Memory B cell (primary cell): ENCODE measurements around the gene CCDC17.
A peak's percentile ranks its signal among the peaks of the same experiment; 100 is the strongest.

Source experiments
- ATAC-seq: fragments of 150-1000 bp; cut with Tn5 transposase; 2 replicates; pipeline ENCODE4 v1.10.0; 2021; ENCODE audit warnings: low read depth, mild to moderate bottlenecking, moderate library complexity
- DNase-seq, 2 donors: peaks; one replicate each; pipeline ENCODE4 v3.0.0; 2022; ENCODE audit warnings: low spot score in 2 of 2
- H3K27ac Mint-ChIP-seq: one replicate; pipeline ENCODE4 v1.8.0; 2022; ENCODE audit warnings: mild to moderate bottlenecking, moderate library complexity, mixed read lengths
- H3K27me3 Mint-ChIP-seq: one replicate; pipeline ENCODE4 v1.8.0; 2022; ENCODE audit warnings: mixed read lengths
- H3K36me3 Mint-ChIP-seq: one replicate; pipeline ENCODE4 v1.8.0; 2022; ENCODE audit warnings: mild to moderate bottlenecking, mixed read lengths
- H3K4me1 Mint-ChIP-seq: one replicate; pipeline ENCODE4 v1.8.0; 2022; ENCODE audit warnings: mixed read lengths
- H3K4me3 Mint-ChIP-seq: one replicate; pipeline ENCODE4 v1.8.0; 2022; ENCODE audit warnings: mild to moderate bottlenecking, moderate library complexity, mixed read lengths
- H3K9me3 Mint-ChIP-seq: one replicate; pipeline ENCODE4 v1.8.0; 2022; ENCODE audit warnings: mixed read lengths

The CCDC17 gene

DNA sequence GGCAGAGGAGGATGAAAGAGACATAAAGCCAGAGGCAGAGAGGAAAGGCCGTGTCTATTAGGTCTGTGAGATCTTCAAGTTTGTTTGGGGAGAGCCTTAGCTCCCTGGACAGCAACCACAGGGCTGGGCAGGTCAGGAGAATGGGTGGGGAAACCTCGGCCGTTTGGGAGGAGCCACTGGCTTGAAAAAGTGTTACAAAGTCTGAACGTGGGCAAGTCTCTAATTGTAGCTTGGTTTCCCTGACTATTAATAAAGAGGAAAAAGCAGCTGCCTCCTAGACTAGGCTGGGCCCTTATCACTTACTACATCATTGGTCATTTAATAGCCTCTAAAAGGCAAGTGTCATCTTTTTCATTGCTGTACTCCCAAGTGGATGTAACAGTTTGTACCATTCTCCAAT is at the start of gene CCDC17:
Gene CCDC17 (minus strand): TSS at position 83 of the 400 bp plus-strand sequence. CDS start 145 bp downstream, outside the sequence.
- Mint-ChIP-seq H3K27ac (no peak within 1 kb of the TSS), H3K27me3 (no peaks in the 10 kb centered on the region), H3K4me3 (no peak within 1 kb of the TSS), H3K4me1 (no peaks in the 10 kb centered on the region), H3K9me3 (no peaks in the 10 kb centered on the region), H3K36me3 (peaks cover 11% of the 10 kb centered on the region)
- no peak for ATAC-seq
- no peak for DNase-seq

- ATAC-seq (no peak), DNase-seq (no peak)
- Mint-ChIP-seq H3K36me3 (peaks cover 17% of the 10 kb centered on the region), H3K4me1 (peaks cover 41% of the 10 kb centered on the region), H3K9me3 (no peaks in the 10 kb centered on the region), H3K27me3 (no peaks in the 10 kb centered on the region), H3K4me3 (no peak overlapping the region), H3K27ac (peak overlapping the region; percentile 67)
These were observed 46.2 kb upstream of the CCDC17 start for GRCh38 chr1:45669859-45670655.

- H3K9me3 Mint-ChIP-seq = no peaks in the 10 kb centered on the region
- H3K27ac Mint-ChIP-seq = peak overlapping the region; percentile 67
- ATAC-seq (no peak), DNase-seq (no peak)
- H3K27me3 Mint-ChIP-seq = no peaks in the 10 kb centered on the region
- H3K4me3 Mint-ChIP-seq = no peak overlapping the region
- peaks cover 16% of the 10 kb centered on the region for H3K36me3 Mint-ChIP-seq
- H3K4me1 Mint-ChIP-seq = peaks cover 38% of the 10 kb centered on the region
These were observed 45.5 kb upstream of the CCDC17 start for GRCh38 chr1:45669379-45669778.

DNA sequence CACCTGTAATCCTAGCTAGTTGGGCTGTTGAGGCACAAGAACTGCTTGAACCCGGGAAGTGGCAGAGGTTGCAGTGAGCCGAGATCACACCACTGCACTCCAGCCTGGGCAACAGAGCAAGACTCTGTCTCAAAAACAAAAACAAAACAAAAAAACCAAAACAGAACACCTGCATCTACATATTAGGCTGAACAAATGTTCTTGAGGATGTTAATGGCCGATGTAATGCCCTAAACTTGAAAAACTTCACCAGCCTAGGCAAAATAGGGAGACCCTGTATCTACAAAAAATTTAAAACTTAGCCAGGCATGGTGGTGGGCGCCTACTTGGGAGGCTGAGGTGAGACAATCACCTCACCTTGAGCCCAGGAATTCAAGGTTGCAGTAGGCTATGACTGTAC is 44.7 kb upstream of the CCDC17 start:
- H3K4me3 Mint-ChIP-seq = no peak overlapping the region
- H3K9me3 Mint-ChIP-seq = no peaks in the 10 kb centered on the region
- H3K27me3 Mint-ChIP-seq = no peaks in the 10 kb centered on the region
- H3K36me3 Mint-ChIP-seq = peaks cover 16% of the 10 kb centered on the region
- peaks cover 37% of the 10 kb centered on the region for H3K4me1 Mint-ChIP-seq
- ATAC-seq (no peak), DNase-seq (no peak)
- no peak overlapping the region for H3K27ac Mint-ChIP-seq

DNA sequence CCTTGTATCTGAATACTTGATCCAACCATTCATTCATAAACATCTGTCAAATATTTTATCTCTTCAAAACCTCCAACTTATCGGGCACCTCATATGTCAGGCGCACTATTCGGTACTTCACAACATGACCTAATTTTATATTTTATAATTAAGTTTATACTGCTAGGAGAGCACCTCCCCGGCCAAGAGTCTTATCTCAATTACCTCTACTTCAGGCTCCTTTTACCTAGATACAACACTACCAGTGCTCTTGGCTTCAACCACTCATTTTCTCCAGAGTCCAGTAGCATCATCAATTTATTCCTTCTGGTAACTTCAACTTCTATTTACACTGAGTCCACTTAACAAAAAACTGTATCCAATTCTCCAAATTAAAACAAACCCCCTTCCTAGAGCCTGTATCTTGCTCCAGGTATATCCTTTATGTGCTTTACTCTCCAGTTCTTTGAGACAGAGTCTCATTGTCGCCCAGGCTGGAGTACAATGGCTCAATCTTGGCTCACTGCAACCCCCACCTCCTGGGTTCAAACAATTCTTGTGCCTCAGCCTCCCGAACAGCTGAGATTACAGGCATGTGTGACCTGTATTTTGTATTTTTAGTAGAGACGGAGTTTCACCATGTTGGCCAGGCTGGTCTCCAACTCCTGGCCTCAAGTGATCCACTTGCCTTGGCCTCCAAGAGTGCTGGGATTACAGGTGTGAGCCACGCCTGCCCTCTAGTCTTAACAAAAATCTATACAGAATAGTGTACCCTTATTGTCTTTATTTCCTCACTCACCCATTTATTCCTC is 43.7 kb upstream of the CCDC17 start:
- Mint-ChIP-seq H3K4me1 (peaks cover 34% of the 10 kb centered on the region), H3K27me3 (no peaks in the 10 kb centered on the region), H3K36me3 (peaks cover 12% of the 10 kb centered on the region), H3K4me3 (no peak overlapping the region), H3K27ac (peak overlapping the region; percentile 47), H3K9me3 (no peaks in the 10 kb centered on the region)
- no peak for ATAC-seq
- DNase-seq = no peak

DNA sequence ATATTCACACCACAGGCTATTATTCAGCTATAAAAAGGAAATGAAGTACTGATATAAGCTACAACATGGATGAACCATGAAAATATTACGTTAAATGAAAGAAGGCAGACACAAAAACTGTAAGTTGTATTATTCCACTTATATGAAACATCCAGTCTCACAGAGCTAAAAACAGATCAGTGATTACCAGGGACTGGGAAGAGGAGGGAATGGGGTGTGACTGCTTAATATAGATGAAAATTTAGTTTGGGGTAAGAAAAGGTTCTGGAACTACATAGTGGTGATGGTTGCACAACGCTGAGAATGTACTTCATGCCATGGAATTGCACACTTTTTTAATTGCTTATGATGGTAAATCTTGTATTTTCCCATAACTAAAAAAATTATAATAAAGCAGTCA is 43.0 kb upstream of the CCDC17 start:
- Mint-ChIP-seq H3K4me3 (no peak overlapping the region), H3K27ac (peak overlapping the region; percentile 47), H3K27me3 (no peaks in the 10 kb centered on the region), H3K36me3 (peaks cover 11% of the 10 kb centered on the region), H3K9me3 (no peaks in the 10 kb centered on the region), H3K4me1 (peaks cover 34% of the 10 kb centered on the region)
- ATAC-seq (no peak), DNase-seq (no peak)

GRCh38 chr1:45660336-45660735 is 36.5 kb upstream of the CCDC17 start:
- H3K4me3 Mint-ChIP-seq = no peak overlapping the region
- no peaks in the 10 kb centered on the region for H3K27me3 Mint-ChIP-seq
- ATAC-seq (no peak), DNase-seq (no peak)
- peaks cover 9% of the 10 kb centered on the region for H3K4me1 Mint-ChIP-seq
- H3K9me3 Mint-ChIP-seq = no peaks in the 10 kb centered on the region
- peaks cover 23% of the 10 kb centered on the region for H3K36me3 Mint-ChIP-seq
- no peak overlapping the region for H3K27ac Mint-ChIP-seq

GRCh38 chr1:45659222-45659621 is 35.4 kb upstream of the CCDC17 start:
- peaks cover 6% of the 10 kb centered on the region for H3K4me1 Mint-ChIP-seq
- no peaks in the 10 kb centered on the region for H3K9me3 Mint-ChIP-seq
- peaks cover 24% of the 10 kb centered on the region for H3K36me3 Mint-ChIP-seq
- DNase-seq (no peak), ATAC-seq (no peak)
- H3K4me3 Mint-ChIP-seq = no peak overlapping the region
- H3K27ac Mint-ChIP-seq = no peak overlapping the region
- H3K27me3 Mint-ChIP-seq = no peaks in the 10 kb centered on the region

DNA sequence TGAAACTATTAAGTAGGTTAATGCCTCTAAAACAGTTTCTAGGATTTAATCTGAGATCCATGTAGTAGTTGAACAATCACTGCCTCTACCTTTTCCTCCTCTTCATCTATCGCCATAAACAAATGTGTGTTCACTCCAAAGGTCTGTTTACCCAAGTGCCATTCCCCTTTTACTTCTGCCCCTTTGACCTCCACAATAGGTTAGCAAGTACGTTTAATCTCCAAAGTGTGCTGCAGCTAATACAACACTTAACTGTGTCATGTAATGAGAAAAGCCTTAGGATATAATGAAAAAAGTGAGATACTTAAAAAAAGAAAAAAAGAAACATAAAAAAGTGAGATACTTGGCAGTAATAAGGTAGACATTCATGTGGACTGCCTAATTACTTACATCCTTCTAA is 34.3 kb upstream of the CCDC17 start:
- H3K27me3 Mint-ChIP-seq = no peaks in the 10 kb centered on the region
- no peaks in the 10 kb centered on the region for H3K9me3 Mint-ChIP-seq
- ATAC-seq (no peak), DNase-seq (no peak)
- H3K4me3 Mint-ChIP-seq = no peak overlapping the region
- peaks cover 21% of the 10 kb centered on the region for H3K36me3 Mint-ChIP-seq
- H3K27ac Mint-ChIP-seq = no peak overlapping the region
- H3K4me1 Mint-ChIP-seq = peaks cover 3% of the 10 kb centered on the region

- Mint-ChIP-seq H3K27ac (no peak overlapping the region), H3K4me3 (no peak overlapping the region), H3K27me3 (no peaks in the 10 kb centered on the region), H3K9me3 (no peaks in the 10 kb centered on the region), H3K4me1 (no peaks in the 10 kb centered on the region), H3K36me3 (peaks cover 23% of the 10 kb centered on the region)
- no peak for DNase-seq
- ATAC-seq = no peak
These were observed 32.8 kb upstream of the CCDC17 start for GRCh38 chr1:45656573-45657226.

GRCh38 chr1:45654540-45655280 is 30.9 kb upstream of the CCDC17 start:
- Mint-ChIP-seq H3K4me1 (peaks cover 3% of the 10 kb centered on the region), H3K27me3 (no peaks in the 10 kb centered on the region), H3K36me3 (peaks cover 27% of the 10 kb centered on the region), H3K4me3 (no peak overlapping the region), H3K9me3 (no peaks in the 10 kb centered on the region), H3K27ac (no peak overlapping the region)
- DNase-seq (no peak), ATAC-seq (no peak)

- no peak for DNase-seq
- H3K4me1 Mint-ChIP-seq = peaks cover 11% of the 10 kb centered on the region
- H3K9me3 Mint-ChIP-seq = no peaks in the 10 kb centered on the region
- H3K27ac Mint-ChIP-seq = peak overlapping the region; percentile 51
- no peaks in the 10 kb centered on the region for H3K27me3 Mint-ChIP-seq
- ATAC-seq = no peak
- no peak overlapping the region for H3K4me3 Mint-ChIP-seq
- H3K36me3 Mint-ChIP-seq = peaks cover 16% of the 10 kb centered on the region
These were observed 23.6 kb upstream of the CCDC17 start for GRCh38 chr1:45647248-45648021.

DNA sequence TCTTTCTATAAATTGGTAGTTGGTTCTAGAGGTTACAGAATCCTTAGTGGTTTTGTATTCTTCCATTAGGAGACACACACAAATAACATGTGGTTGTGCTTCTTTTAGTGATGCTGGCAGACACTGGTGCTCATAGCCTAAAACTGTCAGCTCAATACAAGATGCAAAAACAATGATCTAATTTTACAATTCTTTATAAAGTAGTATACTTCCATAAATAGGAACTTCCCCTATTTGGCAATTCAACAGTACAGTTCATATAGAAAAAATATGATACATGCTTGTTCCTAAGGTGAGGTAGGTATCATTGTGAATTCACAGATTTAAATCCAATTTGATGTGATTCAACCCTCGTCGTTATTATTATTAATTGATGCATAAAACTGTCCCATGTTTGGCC is 20.8 kb upstream of the CCDC17 start:
- peaks cover 23% of the 10 kb centered on the region for H3K36me3 Mint-ChIP-seq
- DNase-seq (no peak), ATAC-seq (no peak)
- no peak overlapping the region for H3K4me3 Mint-ChIP-seq
- no peaks in the 10 kb centered on the region for H3K9me3 Mint-ChIP-seq
- H3K4me1 Mint-ChIP-seq = peaks cover 8% of the 10 kb centered on the region
- peak overlapping the region; percentile 54 for H3K27ac Mint-ChIP-seq
- no peaks in the 10 kb centered on the region for H3K27me3 Mint-ChIP-seq
